Cardiac septum (tissue), 1 donor: ENCODE measurements around the gene RFX1. TPM values are rescaled to one million over a fixed set of nuclear protein-coding genes. Genes with fewer than 3 reads are reported as not detected.

Source experiments
- DNase-seq: peaks from one replicate; pipeline ENCODE4 v3.0.0-alpha.2; 2020; ENCODE audit warnings: low spot score
- intact Hi-C: fragments of 100-400 bp; cut with DNase I; formaldehyde crosslinking; loops from one replicate; pipeline ENCODE4 v1.14.0; 2022
- total RNA-seq: library from RNA; stranded (reverse); fragmentation: NEBNext Ultra II Directional; extraction: Animal tissue kit (Norgen Biotek cat#: 25700); gene quantifications from one replicate; pipeline ENCODE4 v1.2.1, GENCODE V29; 2021
- donor health status: DM: no; HTN: no; CAD: no.

RFX1 gene
- total RNA-seq, 1 donor from 2014 or later: 13.4 TPM

- no peak for DNase-seq
- intact Hi-C loops: no loop called here
Observed at GRCh38 chr19:14000691-14001375, 5.3 kb downstream of the RFX1 start.

- DNase-seq: no peak
- intact Hi-C loops: no loop called here
Observed at GRCh38 chr19:13999085-13999484, 7.0 kb downstream of the RFX1 start.

- intact Hi-C loops: no loop called here
- no peak for DNase-seq
Observed at GRCh38 chr19:13998426-13998825, 7.7 kb downstream of the RFX1 start.

GRCh38 chr19:13997631-13997962 lies 8.5 kb downstream of the RFX1 start:
- intact Hi-C loops: no loop called here
- no peak for DNase-seq

GRCh38 chr19:13996928-13997630 lies 9.0 kb downstream of the RFX1 start:
- DNase-seq: no peak
- intact Hi-C loops: no loop called here

GRCh38 chr19:13995878-13996765 lies 10.0 kb downstream of the RFX1 start:
- intact Hi-C loops: no loop called here
- no peak for DNase-seq

GRCh38 chr19:13995017-13995728 lies 10.9 kb downstream of the RFX1 start:
- DNase-seq: peak; percentile 76
- intact Hi-C loops: no loop called here

GRCh38 chr19:13993590-13994300 lies 12.4 kb downstream of the RFX1 start:
- no peak for DNase-seq

GRCh38 chr19:13992025-13992424 lies 14.1 kb downstream of the RFX1 start:
- no peak for DNase-seq
- intact Hi-C loops: no loop called here

More at GRCh38 chr19:13993590-13994300, 12.4 kb downstream of the RFX1 start:
- intact Hi-C loops: no loop called here

- intact Hi-C loops: no loop called here
- no peak for DNase-seq
Observed at GRCh38 chr19:13990085-13990484, 16.0 kb downstream of the RFX1 start.

GRCh38 chr19:13989487-13989886 lies 16.6 kb downstream of the RFX1 start:
- intact Hi-C loops: no loop called here
- DNase-seq: no peak

GRCh38 chr19:13987101-13987890 lies 18.8 kb downstream of the RFX1 start:
- no peak for DNase-seq
- intact Hi-C loops: no loop called here

- peak; percentile 93 for DNase-seq
- intact Hi-C loops: no loop called here
Observed at GRCh38 chr19:13986348-13986904, 19.7 kb downstream of the RFX1 start.

- no peak for DNase-seq
- intact Hi-C loops: no loop called here
Observed at GRCh38 chr19:13985771-13986347, 20.3 kb downstream of the RFX1 start.

- no peak for DNase-seq
- intact Hi-C loops: no loop called here
Observed at GRCh38 chr19:13984875-13985741, 21.0 kb downstream of the RFX1 start.

- no peak for DNase-seq
- intact Hi-C loops: no loop called here
Observed at GRCh38 chr19:13984186-13984585, 21.9 kb downstream of the RFX1 start.
